Amniotic stem cell (primary cell): Measurements from ENCODE around the gene KCNK4.

ENCODE experiments used
- DNase-seq: peaks from one replicate; lab custom pipeline; 2025; lab: John Stamatoyannopoulos, UW

The KCNK4 gene

GRCh38 chr11:64253481-64253880, 37.6 kb upstream of the KCNK4 start:
- DNase-seq: no peak

- DNase-seq: no peak
Measured at GRCh38 chr11:64254326-64254725, 36.8 kb upstream of the KCNK4 start.

GRCh38 chr11:64255135-64256128, 35.7 kb upstream of the KCNK4 start:
- DNase-seq: no peak

GRCh38 chr11:64256300-64256699, 34.8 kb upstream of the KCNK4 start:
- no peak for DNase-seq

GRCh38 chr11:64258356-64258755, 32.7 kb upstream of the KCNK4 start:
- DNase-seq: no peak

- no peak for DNase-seq
Measured at GRCh38 chr11:64258946-64259532, 32.1 kb upstream of the KCNK4 start.

GRCh38 chr11:64259533-64260067, 31.5 kb upstream of the KCNK4 start:
- no peak for DNase-seq

GRCh38 chr11:64260147-64260708, 30.9 kb upstream of the KCNK4 start:
- DNase-seq: no peak

- no peak for DNase-seq
Measured at GRCh38 chr11:64261556-64262080, 29.5 kb upstream of the KCNK4 start.

GRCh38 chr11:64262271-64263002, 28.7 kb upstream of the KCNK4 start:
- DNase-seq: no peak

- DNase-seq: no peak
Measured at GRCh38 chr11:64263021-64263946, 27.8 kb upstream of the KCNK4 start.

- DNase-seq: no peak
Measured at GRCh38 chr11:64263947-64264317, 27.2 kb upstream of the KCNK4 start.

GRCh38 chr11:64264371-64264852, 26.7 kb upstream of the KCNK4 start:
- DNase-seq: no peak

GRCh38 chr11:64265176-64266160, 25.6 kb upstream of the KCNK4 start:
- no peak for DNase-seq

- no peak for DNase-seq
Measured at GRCh38 chr11:64266339-64266738, 24.8 kb upstream of the KCNK4 start.

- DNase-seq: no peak
Measured at GRCh38 chr11:64267207-64267945, 23.7 kb upstream of the KCNK4 start.

- no peak for DNase-seq
Measured at GRCh38 chr11:64268025-64268892, 22.8 kb upstream of the KCNK4 start.
